Activated CD4-positive, alpha-beta T cell treated with anti-CD3 and anti-CD28 coated beads, Interleukin-2, Interleukin-4, amounts not matched to agents 100 ng/mL and 50 ng/mL, durations not matched to agents 16 hours and 8 hours (primary cell): ENCODE measurements around the gene MTRR.

Experiments used
- DNase-seq: peaks from one replicate; pipeline ENCODE4 v3.0.0-alpha.2; 2020; ENCODE audit warnings: low spot score

Gene MTRR

DNA sequence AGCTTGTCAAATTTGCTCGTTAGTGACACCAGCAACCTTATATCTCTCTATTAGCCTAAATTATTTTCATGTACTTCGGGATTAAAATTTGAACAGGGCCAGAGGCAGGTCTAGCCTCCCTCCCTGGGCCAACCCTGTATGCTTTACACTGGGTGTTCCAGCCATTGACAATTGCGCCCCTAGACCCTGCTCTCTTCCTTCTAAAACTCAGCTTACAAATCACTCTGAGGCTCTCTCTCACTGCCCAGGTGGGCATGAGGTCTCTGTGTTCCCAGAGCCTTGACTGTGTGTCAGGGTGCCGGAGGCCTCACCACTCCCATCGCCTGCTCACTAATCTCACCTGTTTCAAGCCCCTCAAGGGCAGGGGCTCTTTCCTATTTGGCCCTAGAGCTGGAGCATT is 11.6 kb upstream of the MTRR start:
- DNase-seq = no peak

DNA sequence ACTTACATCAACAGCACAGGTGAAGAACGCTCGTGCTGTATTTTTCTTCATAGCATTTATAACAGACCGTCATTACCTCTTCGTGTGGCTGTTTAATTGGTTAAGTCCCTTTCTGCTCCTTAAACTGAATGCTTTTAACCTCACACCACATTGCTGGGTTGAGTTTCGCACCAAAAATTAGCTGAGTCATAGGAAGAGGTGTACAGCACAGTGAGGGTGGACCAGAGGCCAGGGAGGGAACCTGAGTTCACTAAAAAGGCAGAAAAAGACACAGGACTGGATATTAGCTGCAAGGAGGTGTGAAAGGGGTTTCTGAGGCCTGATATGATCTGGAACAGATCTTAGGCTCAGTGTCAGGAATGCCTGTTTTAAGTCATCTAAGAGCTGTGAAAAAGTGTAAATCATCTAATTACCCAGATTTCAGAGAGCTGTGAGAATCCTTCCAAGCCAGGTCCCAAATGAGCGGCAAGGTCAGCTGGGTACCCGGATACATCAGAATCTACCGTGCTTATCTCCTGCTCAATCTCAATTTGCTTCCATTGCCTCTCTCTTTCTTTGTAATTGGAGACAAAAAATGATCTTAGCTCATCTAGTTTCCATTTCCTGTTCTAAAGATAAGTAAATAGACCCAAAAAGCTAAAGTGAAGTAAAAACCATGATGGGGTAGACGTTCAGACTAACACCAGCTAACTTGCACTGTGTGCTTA is 10.9 kb upstream of the MTRR start:
- DNase-seq = peak; percentile 66

DNA sequence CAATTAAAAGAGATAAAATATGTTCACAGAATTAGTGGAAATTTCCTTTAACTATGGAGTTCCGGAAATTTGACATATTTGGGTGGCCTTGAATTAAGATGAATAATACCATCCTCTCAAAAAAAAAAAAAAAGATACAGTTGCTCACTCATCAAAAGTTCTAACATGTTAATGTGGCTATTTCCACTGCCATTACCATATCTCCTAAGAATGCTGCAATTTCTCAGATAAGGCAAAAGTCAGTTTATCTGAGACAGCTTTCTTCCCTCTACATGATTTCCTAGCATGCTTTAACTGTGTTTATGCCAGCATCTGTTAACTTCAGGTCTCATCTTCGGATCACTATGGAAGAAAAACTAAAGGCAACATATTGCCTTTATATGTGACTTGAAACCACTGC is 2.8 kb upstream of the MTRR start:
- no peak for DNase-seq

DNA sequence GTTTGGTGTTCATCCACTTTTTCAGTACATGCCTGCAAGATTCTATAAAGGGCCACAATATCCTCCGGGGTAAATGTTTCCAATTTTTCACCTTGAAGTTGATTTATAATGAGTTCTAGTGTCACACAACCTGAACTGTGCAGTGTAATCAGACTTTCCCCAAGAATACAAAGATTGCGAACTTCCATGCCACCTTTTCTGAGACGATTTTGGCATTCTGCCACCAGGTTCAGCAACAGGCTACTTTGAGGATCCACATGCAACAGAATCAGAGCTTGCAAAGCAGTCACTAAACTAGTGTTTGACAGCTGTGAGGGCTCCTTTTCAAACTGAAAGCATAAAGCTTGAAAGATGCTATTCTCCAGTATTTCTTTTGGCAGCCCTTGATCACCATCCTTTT is 1.7 kb upstream of the MTRR start:
- no peak for DNase-seq

DNA sequence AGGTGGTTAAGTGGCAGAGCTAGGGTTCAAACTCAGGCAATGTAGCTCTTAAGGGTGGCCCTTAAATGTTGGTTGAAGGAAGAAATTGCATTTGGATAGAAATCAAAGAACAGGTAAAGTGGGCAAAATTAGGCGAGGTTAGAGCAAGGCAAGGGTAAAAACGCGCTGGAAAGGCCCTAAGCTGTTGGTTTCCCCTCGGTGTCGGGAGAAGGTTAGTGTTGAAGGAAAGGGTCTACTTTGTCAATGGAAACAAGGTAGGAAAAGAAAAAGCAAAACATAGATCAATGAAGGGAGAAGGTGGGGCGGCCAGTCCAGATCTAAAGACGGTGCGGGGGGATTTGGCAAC is 548 bp upstream of the MTRR start:
- no peak for DNase-seq

DNA sequence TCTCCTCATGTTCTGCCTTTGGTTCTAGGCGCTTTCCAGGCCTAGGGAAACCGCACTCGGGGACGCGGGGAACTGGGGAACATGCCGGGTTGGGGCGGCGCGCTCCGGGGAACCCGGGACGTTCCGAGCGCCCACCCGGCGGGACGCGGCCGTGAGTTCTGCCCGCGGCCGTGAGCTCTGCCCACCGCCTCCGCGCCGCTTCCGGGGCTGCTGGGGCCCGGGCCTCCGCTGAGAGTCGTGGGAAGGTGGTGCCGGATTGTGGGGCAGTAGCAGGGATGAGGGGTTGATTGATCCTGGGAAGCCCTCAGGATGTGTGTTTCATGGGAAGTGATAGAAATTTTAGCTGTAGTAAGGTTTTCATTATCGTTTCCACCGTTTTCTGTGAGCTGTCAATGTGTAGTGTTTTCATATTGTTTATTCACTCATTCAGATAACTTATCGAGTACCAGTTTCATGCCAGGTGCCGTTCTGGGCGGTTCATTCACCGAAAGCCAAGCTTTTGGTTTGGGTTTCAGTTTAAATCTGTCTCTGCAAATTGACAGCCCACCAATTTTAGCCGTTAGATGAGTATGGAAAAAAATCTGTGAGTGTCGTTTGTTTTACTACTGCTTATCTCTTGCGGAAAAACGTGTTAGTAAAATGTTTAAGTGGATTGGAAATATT is 657 bp downstream of the MTRR start:
- peak; percentile 50 for DNase-seq

DNA sequence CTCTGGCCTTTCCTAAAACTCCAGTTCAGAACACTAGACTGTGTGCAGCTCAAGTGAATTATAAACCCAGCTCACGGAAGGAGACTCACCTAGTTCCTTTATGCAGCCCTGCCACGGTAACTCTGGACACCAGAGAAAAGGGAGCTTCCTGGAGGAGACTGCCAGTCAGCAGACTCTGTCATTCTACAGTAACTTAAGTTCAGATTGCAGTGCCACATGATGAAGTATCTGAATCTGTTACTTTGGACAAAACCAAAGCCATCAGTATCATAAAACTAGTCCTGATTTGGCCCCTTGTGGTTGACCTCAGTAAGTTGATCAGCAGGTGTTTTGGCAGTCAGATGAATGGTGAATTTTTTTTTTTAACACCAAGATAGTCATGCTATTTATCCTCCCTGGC is 2.7 kb downstream of the MTRR start:
- peak; percentile 45 for DNase-seq

DNA sequence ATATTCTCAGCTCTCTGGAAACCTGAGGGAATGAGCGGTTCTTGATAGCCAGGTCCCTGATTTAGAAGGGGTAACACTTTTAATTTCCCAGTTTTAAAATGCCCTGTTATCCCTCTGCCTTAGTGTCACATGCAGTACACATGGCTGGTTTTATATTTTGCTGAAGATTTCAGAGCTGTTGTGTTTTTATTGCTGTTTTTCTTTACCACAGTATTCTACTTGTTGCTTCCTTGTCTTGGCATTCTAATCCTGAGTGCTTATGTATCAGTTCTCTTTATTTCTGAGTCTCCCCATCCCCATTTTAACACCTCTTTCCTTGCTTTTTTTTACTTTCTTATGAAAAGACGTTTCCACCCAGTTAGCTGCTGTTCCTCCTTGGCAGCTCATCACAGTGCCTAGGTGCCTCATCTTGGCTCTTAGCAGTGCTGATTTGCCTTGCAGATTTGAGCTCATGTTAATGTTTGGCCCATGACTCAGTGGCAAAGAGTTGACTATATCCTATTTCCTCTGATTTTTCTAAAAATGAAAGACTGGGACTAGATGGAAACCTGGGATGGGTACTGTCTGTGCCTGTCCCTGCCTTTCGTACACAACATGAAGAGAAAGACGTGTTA is 3.7 kb downstream of the MTRR start:
- DNase-seq = no peak

DNA sequence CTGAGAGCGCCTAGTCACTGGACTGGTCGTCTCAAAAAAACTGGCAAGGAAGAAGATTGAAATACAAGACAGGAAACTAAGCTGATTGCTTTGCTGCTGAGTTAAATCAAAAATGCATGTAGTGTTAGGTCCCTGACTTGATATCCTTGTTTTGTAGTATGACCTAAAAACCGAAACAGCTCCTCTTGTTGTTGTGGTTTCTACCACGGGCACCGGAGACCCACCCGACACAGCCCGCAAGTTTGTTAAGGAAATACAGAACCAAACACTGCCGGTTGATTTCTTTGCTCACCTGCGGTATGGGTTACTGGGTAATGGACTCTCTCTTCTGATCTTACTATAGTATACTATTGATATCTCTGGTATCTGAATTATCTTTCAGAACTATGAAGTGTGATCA is 4.3 kb downstream of the MTRR start:
- DNase-seq = peak; percentile 83

DNA sequence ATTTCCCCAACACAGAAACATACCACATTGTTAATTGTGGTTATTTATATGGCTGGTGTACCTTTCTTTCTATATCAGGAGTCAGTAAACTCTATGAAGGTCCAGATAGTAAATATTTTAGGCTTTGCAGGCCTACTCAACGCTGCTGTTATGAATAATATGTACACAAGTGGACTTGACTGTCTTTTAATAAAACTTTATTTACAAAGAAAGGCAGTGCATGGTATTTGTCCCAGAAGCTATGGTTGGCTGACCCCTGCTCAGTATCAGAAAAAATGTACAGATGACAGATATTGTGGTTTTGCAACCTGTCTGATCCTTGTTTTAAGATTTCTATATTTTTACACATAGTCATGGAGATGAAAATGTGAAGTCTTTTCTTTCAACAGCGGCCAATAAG is 5.7 kb downstream of the MTRR start:
- no peak for DNase-seq

DNA sequence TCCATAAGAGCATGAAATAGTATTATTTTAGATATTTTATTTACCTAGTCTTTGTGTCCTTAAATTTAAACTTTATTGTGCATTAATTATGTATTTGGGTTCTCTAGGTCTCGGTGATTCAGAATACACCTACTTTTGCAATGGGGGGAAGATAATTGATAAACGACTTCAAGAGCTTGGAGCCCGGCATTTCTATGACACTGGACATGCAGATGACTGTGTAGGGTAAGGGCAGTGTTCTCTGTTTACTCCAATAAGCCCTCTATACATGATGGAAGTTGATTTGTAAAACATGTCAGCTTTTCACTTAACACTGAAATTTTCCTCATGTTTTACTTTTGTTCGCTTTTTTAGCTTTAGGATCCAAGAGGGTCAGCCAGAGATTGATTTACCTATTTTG is 6.2 kb downstream of the MTRR start:
- no peak for DNase-seq

DNA sequence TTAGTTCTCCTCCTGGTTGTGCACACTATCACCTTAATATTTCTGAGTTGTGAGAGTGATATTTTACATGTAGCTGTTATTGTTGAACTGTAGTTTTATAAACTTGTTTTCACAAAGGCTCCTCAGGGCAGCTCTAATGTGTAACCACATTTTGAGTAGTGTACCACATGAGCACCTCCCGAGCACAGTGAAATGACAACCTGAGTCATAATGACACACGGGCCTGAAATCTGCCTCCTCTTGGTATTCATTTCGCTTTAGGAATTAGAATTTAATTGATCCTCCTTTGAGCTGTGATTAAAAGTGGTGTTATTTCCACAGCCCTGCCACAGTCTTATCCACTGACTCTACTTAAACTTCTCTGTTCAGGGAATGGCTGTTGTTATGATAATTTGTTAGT is 7.9 kb downstream of the MTRR start:
- peak; percentile 77 for DNase-seq

DNA sequence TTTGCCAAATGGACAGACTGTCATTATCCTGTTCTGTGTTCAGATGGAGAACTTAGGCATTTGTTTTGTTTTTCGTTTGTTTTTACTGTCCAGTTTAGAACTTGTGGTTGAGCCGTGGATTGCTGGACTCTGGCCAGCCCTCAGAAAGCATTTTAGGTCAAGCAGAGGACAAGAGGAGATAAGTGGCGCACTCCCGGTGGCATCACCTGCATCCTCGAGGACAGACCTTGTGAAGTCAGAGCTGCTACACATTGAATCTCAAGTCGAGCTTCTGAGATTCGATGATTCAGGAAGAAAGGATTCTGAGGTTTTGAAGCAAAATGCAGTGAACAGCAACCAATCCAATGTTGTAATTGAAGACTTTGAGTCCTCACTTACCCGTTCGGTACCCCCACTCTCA is 8.9 kb downstream of the MTRR start:
- no peak for DNase-seq

DNA sequence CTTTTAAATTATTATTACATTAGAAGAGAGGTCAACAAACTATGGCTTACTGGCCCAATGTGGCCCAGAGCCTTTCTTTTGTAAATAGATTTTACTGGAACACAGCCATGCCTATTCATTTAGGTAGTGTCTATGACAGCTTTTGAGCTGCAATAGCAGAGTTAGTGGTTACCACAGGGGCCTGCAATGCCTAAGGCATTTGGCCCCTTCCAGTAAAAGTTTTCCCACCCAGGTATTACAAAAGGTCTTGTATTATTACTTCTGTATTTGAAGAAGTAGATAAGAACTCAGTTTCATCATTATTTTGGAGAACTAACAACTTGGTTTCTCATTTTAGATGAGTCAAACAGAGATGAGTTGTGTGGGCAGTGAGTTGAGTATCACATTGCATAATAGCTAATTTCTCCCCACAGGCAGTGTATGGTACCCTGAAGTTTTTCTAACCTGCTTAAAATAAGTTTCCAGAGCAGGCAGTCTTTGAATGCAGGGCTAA is 9.5 kb downstream of the MTRR start:
- DNase-seq = peak; percentile 78

DNA sequence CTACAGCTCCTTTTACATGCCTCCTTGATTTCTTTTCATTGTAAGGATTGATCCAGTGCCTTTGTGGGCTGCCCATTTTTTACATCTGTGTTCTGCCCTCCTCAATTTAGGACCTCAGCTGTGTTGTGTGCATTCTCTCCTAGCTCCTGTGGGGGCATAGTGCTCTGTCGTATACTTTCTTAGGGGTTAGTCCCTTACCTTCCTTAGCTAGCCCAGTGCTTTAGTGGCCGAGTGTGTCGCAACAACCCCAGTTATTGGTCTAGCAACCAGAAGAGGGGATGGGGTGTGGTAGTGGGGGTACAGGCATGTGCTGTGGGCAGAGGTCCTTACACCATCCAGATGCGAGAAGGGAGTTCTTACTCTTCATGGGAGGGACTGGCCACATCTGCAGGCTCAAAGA is 12.1 kb downstream of the MTRR start:
- DNase-seq = no peak

DNA sequence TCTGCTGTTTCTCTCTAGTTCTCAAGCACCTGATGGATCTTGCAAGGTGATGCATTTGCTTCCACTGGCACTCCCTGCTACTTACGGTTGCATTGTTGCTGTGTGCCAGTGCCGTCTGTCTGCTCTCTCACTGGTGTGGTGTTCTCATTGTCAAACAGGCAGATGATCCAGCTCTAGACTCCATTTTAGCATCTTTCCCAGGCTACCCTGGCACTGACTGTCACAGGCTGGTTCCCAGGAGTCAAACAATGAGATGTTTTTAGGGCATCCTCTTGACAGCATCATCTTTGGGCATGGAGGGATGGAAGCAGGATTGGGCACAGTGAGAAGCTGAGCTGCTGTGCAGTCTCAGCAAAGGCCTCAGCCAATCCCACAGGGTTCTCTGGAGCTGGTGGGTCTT is 12.9 kb downstream of the MTRR start:
- DNase-seq = no peak

DNA sequence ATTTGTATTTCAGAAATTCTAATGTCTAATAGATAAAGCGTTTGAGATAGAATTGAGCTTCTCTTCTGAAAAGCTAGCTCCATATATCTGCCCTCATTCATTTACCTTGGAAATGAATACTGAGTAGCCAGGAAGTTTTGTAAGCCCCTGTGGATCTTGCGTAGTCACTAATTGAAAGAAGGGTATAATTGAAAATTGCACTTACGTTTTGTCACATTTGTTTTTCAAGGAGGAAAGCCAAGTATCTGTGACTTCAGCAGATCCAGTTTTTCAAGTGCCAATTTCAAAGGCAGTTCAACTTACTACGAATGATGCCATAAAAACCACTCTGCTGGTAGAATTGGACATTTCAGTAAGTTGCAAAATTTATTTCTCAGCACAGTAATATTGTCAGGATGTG is 14.0 kb downstream of the MTRR start:
- no peak for DNase-seq

DNA sequence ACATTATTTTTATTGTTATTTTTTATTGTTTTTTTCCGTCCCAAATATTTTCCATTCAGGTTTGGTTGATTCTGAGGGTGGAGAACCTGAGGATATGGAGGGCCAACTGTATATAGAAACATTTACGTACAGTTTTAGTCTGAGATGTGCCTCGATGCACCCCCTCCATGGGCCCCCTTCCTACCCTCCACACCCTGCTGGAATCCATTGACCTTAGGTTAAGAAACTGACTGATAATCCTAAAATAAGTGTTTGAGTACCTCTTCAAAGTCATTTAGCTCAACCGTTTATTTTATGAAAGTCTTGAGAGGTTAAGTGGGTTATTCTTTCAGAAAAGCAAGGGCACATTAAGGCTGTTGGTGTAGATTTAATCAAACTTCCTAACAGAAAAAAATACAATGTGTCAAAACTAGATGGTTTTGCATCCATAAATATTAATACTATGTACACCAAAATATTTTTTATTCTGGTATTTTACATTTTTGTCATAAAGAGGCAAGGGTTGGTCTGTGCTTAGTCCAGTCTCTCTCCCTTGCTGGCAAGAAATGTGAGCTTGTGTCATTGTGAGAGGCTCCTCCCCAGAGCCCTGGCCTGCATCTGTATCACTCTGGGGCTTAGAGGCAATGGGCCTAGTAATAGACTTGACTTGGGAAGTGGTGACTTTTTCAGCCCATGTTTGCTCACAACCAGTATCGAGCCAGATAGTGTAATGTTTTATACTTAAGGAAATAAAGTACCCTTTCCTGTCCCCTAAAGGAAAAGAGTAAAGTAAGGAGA is 15.7 kb downstream of the MTRR start:
- no peak for DNase-seq

DNA sequence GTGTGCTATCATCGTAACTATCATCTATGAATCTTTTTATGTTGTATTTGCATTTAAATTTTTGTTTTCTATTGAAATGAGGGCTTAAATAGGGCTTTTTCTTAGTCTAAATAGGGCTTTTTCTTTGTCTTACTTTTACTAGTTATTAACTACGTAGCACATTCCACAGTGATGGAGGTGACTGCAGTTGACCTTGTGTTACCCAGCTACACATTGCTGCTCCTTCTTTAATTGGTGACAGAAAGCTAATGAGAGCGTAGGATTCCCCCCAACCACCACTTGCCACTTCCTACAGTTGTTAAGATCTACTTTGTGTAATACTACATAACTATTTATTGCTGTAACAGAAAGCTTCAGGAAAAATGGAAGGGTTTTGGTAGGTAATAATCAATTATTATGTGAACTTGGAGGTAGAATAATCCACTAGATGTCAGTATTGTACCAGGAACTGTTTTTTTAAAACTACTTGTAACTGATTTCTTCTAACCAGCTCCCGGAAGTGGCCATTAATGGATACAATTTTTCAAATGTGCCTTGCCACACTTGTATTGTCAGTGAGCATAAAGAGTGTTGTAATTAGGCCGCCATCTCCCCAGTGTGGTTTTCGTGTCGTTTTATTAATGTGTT is 18.0 kb downstream of the MTRR start:
- peak; percentile 29 for DNase-seq

DNA sequence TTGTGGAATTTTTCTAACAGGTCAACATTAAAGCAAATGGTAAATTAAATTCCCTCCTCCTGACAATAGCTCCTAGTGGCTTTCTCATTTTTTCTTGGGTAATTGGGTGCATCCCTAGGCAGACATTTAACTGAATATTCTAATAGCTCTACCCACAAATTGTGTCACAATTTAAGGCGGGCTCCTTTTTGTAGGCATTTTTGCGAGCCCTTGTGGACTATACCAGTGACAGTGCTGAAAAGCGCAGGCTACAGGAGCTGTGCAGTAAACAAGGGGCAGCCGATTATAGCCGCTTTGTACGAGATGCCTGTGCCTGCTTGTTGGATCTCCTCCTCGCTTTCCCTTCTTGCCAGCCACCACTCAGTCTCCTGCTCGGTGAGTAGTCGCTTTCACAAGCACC is 20.0 kb downstream of the MTRR start:
- no peak for DNase-seq

DNA sequence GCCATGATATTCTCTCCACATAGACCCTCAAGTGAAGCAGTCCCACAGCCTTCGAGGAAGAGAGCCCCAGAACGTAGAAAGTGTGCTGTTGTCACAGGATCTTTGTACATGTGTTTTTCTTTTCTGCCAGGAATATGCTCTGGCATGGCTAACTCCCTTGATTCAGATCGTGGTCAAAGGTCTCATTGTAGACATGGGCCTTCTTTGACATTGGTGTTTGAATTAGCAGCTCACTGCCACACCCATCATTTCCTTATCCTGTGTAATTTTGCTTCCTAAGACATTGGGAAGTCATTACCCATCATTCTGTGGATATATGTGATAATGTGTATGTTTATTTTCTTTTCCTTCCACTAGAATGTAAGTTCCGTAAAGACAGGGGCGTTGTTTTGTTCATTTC is 25.5 kb downstream of the MTRR start:
- no peak for DNase-seq

DNA sequence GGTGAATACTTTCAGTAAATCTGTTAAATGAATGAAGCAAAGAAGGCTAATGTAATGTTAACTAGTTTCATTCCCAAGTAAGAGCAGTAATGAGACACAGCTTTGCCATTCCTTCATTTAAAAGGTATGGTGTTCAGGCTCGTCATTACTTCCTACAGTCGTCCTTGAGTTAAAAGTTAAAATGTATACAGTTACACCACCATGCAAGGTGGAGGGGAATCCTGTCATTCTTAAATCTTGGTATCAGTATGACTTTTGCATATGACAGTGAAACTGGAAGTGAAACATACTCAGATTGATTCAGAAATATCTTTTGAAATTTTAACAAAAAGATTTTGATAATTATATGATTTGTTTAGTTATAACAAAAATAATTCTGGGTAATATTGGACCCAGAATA is 25.9 kb downstream of the MTRR start:
- DNase-seq = peak; percentile 48
